ENCODE data around the gene CARD18.

DNA sequence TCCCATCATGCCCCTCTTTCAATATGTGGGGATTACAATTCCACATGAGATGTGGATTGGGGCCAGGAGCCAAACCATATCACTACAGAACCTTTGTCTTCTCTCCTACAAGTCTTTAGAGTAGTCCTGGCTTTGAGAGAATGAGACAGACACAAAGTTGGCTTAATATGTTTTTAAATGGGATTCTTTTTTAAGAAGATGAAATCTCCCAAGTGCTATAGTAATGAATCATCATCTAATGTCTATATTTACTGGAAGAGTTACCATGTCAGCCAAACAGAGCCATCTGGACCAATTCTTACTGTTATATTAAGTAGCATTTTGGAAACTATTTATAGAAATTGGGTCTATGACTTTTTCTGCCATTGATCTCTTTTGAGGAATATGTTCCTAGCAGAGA is 38.1 kb upstream of the CARD18 start:
- TF ChIP-seq, protein P1, sequence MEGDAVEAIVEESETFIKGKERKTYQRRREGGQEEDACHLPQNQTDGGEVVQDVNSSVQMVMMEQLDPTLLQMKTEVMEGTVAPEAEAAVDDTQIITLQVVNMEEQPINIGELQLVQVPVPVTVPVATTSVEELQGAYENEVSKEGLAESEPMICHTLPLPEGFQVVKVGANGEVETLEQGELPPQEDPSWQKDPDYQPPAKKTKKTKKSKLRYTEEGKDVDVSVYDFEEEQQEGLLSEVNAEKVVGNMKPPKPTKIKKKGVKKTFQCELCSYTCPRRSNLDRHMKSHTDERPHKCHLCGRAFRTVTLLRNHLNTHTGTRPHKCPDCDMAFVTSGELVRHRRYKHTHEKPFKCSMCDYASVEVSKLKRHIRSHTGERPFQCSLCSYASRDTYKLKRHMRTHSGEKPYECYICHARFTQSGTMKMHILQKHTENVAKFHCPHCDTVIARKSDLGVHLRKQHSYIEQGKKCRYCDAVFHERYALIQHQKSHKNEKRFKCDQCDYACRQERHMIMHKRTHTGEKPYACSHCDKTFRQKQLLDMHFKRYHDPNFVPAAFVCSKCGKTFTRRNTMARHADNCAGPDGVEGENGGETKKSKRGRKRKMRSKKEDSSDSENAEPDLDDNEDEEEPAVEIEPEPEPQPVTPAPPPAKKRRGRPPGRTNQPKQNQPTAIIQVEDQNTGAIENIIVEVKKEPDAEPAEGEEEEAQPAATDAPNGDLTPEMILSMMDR (IDR thresholded peaks at IDR 0.05 in 4 of 5, conservative IDR thresholded peaks at IDR 0.05 in 1 of 5): no peak
- TF ChIP-seq POLR2A (IDR thresholded peaks at IDR 0.05): no peak
